Neutrophil (primary cell): ENCODE results near the gene HGD.

Source experiments
- H3K27ac ChIP-seq: fragments of 200-600 bp; sonication (generic); 2 replicates; pipeline ENCODE4 v1.5.1; 2016; ENCODE audit warnings: mild to moderate bottlenecking, moderate library complexity
- H3K27me3 ChIP-seq: fragments of 200-600 bp; sonication (generic); 2 replicates; pipeline ENCODE4 v1.6.0; 2016; ENCODE audit warnings: mild to moderate bottlenecking
- H3K36me3 ChIP-seq: fragments of 200-600 bp; sonication (generic); 2 replicates; pipeline ENCODE4 v1.5.1; 2017
- H3K4me1 ChIP-seq, 2 experiments: fragments of 200-600 bp in 1 of 2; sonication (generic) in 1 of 2; 1 replicate in 1 of 2; 2 replicates in 1 of 2; pipeline versions ENCODE4 v1.5.1 to v1.6.1; 2013 to 2016; ENCODE audit warnings: low read depth in 1 of 2, low read length in 1 of 2, mild to moderate bottlenecking in 1 of 2, moderate library complexity in 1 of 2; ENCODE audit not compliant: control insufficient read depth in 1 of 2, insufficient read depth in 1 of 2
- H3K4me3 ChIP-seq, 2 experiments: fragments of 200-600 bp in 1 of 2; sonication (generic) in 1 of 2; 1 replicate in 1 of 2; 2 replicates in 1 of 2; pipeline ENCODE4 v1.5.1; 2013 to 2016; ENCODE audit warnings: low read depth in 1 of 2, low read length in 1 of 2, mild to moderate bottlenecking in 1 of 2, moderate library complexity in 1 of 2
- H3K9me3 ChIP-seq: fragments of 200-600 bp; sonication (generic); 2 replicates; pipeline ENCODE4 v1.5.1; 2016
- TF ChIP-seq, protein P1 (sequence below): fragments of 200-600 bp; sonication (generic); IDR thresholded peaks from 2 replicates; pipeline ENCODE4 v1.5.1; 2016; ENCODE audit warnings: antibody characterized with exemption

HGD gene

DNA sequence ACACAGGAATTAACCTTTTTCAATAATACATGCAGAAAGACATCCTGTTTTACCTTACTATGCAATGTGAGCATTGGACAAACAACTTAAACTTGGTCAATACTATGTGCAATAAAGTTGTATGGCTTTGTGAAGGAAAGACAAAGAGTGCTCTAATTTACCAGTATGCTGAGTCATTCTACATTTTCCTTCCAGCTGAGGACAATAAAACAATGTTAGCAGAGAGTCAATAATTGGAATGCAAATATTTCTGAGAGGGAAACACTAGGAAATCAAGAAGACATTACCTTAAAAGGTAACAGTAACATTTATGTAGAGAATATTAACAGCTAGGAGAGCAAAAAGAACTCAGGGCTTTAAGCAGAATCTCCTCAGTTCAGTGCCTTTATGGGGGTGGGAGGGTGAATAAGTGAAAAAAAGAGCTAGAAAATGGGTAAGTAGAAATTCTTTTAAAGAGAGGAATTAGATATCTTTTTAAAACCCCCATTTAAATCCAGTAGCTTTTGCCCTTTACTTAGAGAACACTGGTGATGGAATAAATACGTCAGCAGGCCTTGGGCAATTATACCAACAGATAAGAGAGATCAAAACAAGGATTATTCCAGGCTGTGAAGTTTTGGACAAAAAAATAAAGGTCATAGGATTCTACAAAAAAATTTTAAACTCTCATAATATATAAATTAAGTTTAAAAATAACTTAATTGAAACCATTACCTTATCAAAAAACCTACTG is 11.6 kb upstream of the HGD start:
- TF ChIP-seq, protein P1, sequence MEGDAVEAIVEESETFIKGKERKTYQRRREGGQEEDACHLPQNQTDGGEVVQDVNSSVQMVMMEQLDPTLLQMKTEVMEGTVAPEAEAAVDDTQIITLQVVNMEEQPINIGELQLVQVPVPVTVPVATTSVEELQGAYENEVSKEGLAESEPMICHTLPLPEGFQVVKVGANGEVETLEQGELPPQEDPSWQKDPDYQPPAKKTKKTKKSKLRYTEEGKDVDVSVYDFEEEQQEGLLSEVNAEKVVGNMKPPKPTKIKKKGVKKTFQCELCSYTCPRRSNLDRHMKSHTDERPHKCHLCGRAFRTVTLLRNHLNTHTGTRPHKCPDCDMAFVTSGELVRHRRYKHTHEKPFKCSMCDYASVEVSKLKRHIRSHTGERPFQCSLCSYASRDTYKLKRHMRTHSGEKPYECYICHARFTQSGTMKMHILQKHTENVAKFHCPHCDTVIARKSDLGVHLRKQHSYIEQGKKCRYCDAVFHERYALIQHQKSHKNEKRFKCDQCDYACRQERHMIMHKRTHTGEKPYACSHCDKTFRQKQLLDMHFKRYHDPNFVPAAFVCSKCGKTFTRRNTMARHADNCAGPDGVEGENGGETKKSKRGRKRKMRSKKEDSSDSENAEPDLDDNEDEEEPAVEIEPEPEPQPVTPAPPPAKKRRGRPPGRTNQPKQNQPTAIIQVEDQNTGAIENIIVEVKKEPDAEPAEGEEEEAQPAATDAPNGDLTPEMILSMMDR: no peak
- Histone ChIP-seq H3K4me1 (no peaks in the 10 kb centered on the region), H3K27me3 (no peaks in the 10 kb centered on the region), H3K9me3 (no peaks in the 10 kb centered on the region), H3K36me3 (no peaks in the 10 kb centered on the region), H3K4me3 (no peak overlapping the region), H3K27ac (no peak overlapping the region)

DNA sequence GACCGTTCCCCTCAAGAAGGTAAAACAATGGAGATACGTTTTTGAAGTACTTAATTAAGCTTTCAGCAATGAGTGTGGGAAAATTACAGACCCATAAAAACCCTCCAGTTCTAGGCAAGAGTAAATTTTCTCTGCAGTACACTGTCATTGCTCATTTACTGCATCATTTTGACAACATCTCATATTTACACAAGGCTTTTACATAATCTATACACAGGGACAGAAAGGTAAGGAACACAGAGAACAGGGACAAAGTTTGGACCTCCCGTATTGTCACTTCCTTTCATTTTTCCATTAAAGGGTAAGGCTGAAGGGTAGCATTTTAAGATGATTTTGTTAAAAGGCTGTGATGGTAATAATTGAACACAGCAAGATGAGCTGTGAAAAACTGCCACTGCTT is 7.4 kb upstream of the HGD start:
- H3K27me3 ChIP-seq: no peaks in the 10 kb centered on the region
- TF ChIP-seq, protein P1: no peak

DNA sequence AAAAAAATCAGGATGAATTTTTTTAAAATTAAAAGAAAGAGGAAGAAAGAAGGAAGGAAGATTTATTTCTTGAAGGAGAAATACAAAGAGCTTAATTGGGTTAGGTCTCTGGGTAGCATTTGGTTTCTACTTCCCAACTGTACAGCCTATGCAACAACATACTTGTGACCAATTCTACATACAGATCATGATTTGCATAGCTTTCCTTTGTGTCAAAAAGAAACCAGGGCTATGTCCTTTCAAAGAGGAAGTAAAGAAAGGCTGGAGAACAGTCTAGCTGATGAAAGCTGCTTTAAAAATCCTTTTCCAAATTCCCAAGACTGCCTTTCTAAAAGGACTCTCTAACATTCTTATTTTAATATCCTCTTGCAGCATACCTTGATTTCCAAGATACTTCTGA is 6.1 kb upstream of the HGD start:
- no peaks in the 10 kb centered on the region for H3K9me3 ChIP-seq
- no peak overlapping the region for H3K27ac ChIP-seq
- no peaks in the 10 kb centered on the region for H3K36me3 ChIP-seq
- no peaks in the 10 kb centered on the region for H3K4me1 ChIP-seq
- TF ChIP-seq, protein P1: no peak
- no peak overlapping the region for H3K4me3 ChIP-seq
- no peaks in the 10 kb centered on the region for H3K27me3 ChIP-seq

More for the DNA sequence above, 7.4 kb upstream of the HGD start:
- Histone ChIP-seq H3K27ac (no peak overlapping the region), H3K9me3 (no peaks in the 10 kb centered on the region), H3K36me3 (no peaks in the 10 kb centered on the region), H3K4me3 (no peak overlapping the region), H3K4me1 (no peaks in the 10 kb centered on the region)

DNA sequence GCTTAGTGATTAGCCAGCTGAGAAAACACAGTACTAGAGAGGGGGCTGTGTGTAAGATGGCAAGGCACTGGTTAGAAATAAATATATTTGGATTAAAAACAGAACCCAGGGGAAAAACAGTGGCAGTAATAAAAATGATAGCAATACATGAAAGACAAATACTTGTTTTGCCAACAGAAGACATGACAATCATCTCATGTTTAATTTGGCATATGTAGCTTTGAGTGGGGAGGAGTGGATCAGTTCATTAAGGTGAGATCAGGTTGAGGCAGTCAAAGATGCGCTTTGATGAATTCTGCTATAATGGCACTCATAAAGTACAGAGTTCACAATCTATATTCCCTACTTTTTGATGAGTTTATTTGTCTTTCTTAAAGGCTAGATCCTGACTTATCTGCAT is 3.4 kb upstream of the HGD start:
- Histone ChIP-seq H3K36me3 (no peaks in the 10 kb centered on the region), H3K4me3 (no peak overlapping the region), H3K27ac (no peak overlapping the region), H3K9me3 (no peaks in the 10 kb centered on the region), H3K4me1 (no peaks in the 10 kb centered on the region), H3K27me3 (no peaks in the 10 kb centered on the region)
- TF ChIP-seq, protein P1: no peak

DNA sequence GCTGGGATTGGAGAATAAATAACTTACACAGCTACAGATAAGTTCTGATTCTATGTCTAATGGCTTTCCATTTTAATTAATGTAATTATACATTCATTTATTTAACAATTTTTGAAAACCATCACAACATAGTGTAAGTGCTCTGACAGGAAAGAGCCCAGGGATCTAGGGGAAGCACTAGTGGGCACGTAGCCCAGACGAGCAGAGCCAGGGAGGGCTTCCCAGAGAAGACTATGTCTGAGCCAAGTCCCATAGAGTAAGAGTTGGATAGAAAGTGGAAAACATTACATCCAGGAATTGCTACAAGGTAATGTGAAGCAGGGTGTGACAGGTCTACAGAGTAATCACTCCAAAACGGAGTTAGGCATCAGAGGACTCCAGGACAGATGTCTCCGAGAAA is 2.9 kb upstream of the HGD start:
- Histone ChIP-seq H3K4me1 (no peaks in the 10 kb centered on the region), H3K4me3 (no peak overlapping the region), H3K36me3 (no peaks in the 10 kb centered on the region), H3K9me3 (no peaks in the 10 kb centered on the region), H3K27me3 (no peaks in the 10 kb centered on the region), H3K27ac (no peak overlapping the region)
- TF ChIP-seq, protein P1: no peak
